GM18519 (cell line): ENCODE data around the gene TUT7.

ENCODE experiments used
- ATAC-seq: cut with Tn5 transposase; IDR thresholded peaks from one replicate; pipeline ENCODE4 v1.9.1; 2021; ENCODE audit warnings: mild to moderate bottlenecking, moderate library complexity; ENCODE audit not compliant: unreplicated experiment, low FRiP score

TUT7 gene

DNA sequence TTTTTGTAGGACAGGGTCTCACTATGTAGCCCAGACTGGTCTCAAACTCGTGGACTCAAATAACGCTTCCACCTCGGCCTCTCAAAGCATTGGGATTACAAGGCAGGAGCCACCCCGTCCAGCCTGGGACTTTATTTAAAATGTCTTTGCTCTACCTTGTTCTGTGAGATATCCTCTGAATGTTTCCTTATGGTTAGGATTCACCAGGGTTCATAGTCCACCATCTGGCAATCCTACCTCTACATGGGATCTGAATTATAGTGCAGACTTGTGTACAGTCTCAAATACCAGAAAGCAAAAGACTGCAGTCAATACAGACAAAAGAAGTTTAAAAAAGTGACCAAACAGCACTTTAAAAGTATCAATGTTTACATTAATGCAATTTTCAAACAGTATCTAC, 82.0 kb downstream of the TUT7 start:
- no peak for ATAC-seq

DNA sequence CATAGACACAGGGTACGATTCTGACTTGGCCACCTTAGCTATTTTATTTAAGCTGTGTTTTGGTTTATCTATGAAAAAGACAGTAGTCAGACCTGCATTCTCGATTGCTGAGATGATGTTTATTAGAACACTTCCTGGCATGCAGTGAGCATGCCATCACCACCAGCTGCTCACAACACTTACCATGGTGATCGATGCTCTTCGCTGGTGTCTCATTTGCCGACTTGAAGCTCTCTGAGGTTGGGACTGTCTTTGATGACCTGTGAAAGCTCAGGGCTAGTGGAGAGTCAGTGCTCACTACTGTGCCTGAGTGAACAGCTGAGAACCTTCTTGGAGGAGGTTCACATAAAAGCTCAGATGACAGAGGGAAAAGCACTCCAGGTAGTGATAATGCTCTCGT, 90.3 kb downstream of the TUT7 start:
- no peak for ATAC-seq

DNA sequence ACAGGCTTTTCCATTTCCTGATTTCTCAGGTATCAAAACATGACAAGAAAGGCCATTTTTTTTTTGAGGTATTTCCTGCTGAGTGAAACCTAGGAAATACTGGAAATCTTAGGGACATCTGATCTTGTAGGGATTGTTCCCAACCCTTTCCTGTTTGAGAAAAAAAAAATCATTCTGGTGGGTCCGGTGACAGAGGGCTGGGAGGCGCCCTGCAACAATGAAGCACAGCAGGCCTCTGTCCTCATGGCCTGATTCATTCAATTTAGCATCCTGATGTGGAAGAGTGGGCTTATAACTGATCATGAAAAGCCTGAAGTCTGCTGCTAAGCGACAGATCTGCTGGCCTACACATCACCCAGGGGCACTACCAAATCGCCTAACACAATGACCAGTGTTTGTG, 91.7 kb downstream of the TUT7 start:
- ATAC-seq: no peak

DNA sequence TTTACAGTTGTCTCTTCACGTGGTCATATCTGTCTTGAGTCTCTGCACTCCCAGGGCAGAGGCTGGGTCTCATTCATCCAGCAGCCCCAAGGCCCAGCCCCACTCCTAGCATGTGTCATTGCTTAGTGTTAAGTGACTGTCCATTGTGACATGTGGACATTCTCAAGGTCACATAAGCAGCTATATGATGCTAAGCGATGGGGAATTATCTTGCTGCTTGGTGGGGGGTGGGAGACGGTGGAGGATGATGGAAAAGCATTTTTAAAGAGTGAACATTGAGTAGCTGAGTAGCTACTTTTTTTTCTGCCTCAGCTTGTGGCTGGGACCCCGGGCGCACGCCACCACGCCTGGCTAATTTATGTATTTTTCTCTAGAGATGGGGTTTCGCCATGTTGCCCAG, 94.7 kb downstream of the TUT7 start, which contains the start of gene C9orf153:
C9orf153 (minus strand) TSS at position 101 of the 400 bp plus-strand sequence. CDS start 30,054 bp downstream, outside the sequence.
- no peak for ATAC-seq

DNA sequence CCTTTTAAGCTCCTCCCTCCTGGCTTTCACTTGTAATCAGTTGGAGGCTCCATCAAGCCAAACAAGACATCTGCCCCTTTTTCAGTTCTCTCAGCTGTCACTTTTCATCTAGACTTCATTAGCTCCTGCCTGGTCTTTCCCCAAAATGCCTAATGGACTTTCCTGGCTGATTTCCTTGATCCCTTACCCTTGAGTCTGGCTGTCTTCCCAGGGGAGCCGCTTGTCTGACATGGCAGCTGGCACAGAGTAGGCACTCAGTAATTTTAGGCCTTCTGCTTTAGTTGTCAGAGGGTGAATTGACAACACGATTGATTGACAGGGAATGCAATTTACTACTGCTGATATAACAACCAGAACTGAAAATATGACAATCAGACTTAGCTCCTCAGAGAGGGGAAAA, 96.8 kb downstream of the TUT7 start:
- no peak for ATAC-seq

DNA sequence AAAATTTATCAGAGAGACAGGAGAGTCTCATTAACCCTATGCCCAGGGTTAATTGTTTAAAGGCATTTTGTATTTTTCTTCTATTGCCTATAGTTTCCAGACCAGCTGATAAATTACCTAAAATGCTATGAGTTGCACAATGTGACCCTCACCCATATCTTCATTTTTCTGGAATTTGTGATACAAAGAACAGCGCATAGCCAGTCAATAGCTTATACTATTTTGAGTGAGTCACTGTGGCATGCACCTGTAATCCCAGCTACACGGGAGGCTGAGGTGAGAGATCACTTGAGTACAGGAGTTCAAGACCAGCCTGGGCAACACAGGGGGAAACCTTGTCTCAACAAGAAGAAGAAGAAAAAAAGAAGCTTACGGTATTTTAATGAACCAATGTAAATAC, 97.6 kb downstream of the TUT7 start:
- ATAC-seq: no peak

DNA sequence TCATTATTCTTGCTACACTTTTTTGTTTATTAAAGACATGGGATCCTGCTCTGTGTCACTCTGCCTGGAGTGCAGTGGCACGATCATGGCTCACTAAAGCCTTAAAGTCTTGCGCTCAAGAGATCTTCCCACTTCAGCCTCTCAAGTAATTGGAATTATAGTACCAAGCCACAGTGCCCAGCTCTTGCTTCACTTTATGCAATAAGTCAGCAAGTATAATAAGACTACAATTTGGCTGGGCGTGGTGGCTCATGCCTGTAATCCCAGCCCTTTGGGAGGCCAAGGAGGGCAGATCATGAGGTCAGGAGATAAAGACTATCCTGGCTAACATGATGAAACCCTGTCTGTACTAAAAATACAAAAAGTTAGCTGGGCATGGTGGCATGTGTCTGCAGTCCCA, 100.6 kb downstream of the TUT7 start:
- no peak for ATAC-seq

DNA sequence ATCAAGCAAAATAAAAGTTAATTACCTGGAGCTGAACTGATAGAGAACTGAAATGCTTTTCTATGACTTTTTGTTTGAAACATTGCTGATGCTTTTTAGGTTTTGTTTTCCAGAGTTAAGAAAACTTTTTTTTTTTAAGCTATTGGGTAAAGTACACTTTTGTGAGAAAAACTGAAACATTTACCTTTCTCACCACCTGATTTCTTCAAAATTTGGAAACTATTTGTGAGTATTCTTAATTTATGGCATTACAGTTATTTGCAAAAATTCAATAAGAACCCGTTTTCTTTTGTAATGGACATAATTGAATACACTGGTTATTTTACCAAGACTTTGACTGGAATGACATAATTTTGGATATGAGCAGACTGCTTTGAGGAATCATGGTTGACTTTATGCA, 101.3 kb downstream of the TUT7 start:
- ATAC-seq: no peak

DNA sequence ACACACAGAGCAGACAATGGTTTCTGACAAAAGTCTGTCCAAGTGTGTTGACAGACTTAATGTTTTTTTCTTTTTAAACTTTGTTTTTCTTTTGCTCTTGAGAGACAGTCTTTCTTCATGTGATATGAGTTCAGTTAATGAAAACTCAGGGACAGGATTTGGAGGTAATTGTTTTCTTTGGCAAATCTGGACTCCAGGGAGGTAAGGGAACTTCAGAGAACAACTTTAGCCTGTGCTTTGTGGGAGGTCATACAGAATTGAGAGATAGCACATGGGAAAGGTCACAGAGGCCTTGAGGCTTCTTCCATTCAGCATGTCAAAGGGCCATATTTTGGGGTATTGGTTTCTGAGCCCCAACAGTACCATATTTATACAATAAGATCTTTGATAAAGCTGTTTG, 104.1 kb downstream of the TUT7 start:
- ATAC-seq: no peak

DNA sequence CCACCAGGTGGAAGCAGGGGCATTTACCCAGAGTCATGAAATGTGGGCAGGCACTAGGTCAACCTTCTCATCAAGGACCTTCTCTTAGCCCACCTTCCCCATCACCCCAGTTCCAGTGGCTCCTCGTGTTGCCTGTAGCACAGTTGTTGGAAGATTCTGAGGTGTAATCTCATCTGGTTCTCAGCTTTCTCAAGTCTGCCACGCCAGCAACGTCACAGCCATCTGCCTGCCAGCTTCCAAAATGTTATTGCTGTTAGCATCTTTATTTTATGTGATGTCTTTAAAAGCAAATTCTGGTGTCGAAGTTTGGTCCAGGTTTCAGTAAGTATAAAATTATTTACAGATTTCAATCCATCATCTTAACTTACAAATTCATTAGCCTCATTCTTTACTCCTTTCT, 105.5 kb downstream of the TUT7 start:
- ATAC-seq: no peak

DNA sequence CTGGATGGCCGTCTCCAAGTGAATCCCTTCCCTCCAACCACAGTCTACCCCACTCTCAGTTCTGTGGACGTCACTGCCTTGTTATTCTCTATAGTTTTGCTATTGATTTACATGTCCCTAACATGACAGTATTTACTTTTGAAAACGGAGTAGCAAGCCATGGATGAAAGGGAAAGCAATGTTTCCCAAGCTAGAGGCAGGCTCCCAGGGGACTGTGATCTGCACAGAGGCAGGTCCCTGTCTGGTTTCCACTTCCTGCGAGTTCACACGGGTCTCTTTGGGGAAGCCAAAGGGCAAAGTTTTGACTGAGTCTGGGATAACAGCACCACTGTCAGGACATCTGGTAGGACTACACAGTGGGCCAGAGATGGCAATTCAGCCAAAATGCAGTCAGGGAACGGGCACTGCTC, 107.5 kb downstream of the TUT7 start:
- peak; percentile 82 for ATAC-seq

DNA sequence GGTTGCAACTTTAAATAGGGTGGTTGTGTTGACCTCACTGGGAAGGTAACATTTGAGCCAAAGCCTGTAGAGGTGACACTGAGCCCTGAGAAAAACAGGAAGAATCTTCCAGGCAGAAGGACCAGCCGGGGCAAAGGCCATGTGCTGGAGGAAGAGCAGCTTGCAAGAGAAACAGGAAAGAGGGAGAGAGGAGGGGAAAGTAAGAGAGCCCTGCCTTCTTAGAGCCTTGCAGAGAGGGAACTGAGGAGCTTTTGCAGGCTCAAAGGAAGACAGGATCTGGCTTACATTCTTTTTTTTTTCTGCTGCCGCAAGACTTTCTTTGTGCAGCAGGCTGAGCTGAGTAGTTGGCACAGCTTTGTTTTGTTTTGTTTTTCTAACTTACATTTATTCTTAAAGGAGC, 112.1 kb downstream of the TUT7 start:
- no peak for ATAC-seq

DNA sequence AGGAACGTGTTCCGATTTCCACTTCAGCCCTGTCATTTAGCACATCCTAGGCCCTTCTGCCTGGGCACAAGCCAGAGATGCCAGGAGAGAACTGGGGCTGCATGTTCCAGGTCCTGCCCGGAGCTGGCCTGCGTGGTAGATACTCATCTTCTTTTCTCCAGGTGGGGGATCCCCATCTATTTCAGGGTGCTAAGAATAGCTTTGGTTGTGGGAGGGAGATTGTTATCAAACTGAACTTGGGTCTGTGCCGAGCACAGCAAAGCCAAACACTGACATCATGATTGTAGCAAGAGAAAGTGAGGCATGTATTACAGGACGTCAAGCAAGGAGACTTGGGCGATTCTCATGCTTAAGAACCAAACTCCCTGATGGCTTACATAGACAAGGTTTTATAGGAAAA, 113.0 kb downstream of the TUT7 start:
- ATAC-seq: no peak

DNA sequence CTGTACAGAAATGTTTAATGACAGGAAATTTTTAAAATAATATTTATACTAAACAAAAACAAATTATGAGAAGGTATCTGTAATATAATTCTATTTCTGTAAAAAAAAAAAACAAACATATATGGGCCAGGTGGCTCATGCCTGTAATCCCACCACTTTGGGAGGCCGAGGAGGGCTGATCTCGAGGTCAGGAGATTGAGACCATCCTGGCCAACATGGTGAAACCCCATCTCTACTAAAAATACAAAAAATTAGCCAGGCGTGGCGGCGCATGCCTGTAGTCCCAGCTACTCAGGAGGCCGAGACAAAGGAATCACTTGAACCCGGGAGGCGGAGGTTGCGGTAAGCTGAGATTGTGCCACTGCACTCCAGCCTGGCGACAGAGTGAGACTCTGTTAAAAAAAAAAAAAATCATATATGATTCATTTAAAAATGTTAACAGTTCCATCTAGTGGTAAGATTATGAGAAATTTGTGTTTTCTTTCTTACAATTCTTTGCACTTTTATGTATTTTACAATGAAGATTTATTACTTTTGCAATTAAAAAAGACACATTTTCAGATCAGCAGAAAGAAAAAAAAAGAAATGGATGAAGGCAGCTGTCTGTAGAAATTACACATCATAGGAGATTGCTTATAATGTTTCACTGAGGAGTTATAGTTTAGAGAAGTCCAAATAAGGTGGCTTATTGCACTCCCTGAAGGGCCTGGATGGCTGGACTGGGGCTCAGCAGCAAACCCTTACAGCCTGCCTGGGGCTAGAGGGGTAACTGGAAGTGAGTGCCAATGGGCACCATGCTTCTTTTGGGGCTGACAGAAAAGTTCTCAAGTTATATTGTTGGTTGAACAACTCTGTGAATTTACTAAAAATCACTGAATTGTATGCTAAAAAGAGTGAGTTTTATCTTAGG, 115.1 kb downstream of the TUT7 start:
- ATAC-seq: no peak
